Activated CD8-positive, alpha-beta memory T cell treated with anti-CD3 and anti-CD28 coated beads, Interleukin-2, amount 50 U/mL, for 4 hours (primary cell): ENCODE measurements around the gene TIMP3.

Experiments
- DNase-seq: peaks from one replicate; pipeline ENCODE4 v3.0.0-alpha.2; 2020

Gene TIMP3

DNA sequence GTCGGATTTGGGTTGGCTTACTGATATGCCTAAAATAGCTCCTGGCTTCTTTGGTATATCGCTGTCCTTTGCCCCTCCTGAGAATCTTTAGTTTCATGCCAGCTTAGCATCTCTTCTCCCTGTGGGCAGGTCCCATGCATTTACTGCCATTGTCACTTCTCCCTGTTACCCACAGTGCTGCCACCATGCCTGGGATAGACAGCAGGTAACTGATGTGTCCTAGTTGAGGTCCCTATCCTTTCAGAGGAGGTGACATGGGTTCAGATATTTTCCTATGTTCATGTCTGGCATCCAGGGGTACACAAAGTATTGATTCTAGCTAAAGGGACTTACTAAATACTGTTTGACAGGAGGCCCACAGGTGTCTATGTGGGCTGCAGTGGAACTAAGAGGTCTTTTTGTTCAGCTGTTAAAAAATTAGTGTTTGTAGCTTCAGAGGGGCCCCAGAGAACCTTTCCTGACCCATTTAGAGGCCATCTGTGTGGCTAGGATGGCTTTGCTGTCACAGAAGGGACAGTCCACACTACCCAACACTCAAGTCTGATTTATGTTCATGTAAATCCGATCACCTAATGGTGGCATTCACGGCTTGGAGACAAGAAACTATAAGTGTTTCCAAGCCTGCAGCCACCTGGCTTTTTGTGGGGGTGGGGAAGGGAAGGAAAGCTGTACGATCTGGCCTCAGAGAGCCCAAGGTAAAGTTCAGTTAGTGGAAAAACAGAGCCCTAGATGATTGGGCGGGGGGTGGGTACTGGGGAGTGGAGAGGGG, 8.5 kb downstream of the TIMP3 start:
- DNase-seq: no peak

DNA sequence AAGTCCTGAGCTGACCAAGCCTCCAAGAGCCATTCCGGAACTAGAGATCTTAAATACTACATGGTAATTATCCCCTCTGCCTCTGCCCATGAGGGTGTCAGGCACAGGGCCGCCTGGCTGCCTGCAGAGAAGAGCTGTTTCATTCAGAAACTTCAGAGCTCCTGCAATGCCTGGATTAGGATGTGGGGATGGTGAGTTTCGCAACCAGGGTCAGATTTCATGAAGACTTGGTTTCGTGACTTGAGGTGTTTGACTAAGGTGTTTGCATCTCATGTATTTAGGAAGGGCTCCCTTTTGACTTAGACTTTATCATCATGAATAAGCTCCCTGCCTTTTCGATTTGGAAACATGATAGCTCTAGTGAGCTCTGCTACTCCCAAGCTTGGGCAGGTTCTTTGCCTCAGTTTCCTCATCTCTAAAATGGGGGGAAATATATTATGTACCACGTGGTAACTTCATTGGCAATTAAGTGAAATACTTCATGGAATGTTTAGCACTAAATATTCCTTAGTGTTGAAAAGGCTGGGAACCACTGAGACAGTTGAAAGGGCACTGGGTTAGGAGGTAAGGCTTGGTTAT, 9.1 kb downstream of the TIMP3 start:
- DNase-seq: no peak

DNA sequence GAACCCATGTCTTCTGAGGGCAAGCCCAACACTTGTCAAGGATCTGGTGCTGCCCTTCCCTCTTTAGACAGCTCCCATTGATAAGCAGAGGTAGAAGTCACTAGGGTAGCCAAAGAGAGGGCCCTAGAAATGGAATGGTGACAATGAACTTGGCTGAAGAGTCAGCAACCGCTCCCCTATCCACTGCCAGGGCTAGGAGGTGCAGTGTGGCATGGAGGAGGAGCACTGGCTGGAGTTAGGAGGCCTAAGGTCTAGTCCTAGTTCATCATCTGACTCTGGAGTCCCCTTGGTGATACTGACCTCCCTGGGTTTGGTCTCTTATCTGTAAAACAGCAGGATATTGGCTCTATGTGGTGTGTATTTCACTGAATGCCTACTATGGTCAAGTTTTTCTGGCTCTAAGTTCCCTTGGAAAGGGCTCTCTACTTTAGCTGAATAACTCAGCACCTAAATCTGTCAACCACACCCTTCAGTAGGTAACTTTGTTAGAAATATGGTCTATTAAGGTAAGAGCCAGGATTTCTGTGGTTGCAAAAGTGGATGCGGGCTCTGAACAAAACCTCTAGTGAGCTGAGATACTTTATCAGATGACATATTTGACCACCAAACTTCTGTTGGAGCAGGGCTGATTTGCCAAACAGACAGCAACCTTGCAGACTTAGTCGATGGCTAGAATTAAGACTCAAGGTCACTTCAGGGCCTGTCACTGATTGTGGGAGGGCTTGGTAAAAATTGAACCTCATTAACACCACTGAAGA, 10.5 kb downstream of the TIMP3 start:
- DNase-seq: no peak

DNA sequence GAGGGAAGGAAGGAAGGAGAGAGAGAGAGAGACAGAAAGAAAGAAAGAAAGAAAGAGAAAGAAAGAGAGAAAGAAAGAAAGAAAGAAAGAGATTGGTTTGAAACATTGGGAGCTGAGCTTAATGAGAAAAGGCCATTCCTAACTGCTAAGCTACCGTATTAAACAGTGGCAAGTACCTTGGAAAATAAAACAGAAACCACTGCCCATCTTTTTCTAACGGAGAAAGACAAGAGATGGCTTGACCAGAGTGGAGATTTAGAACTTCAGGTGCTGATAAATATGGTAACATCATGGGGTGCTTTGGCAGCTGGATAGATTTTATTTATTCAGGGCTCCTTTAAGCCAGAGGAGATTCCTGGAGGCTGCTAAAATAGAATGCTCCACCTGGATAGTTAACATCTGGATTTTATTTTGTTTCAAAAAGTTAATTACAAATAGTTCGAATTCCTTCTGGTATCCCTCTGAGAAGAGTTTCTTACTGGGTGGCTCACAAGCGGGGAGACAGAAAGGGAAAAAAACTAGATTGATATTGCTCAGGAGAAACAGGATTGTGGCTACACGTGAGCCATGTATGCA, 12.9 kb downstream of the TIMP3 start:
- no peak for DNase-seq

DNA sequence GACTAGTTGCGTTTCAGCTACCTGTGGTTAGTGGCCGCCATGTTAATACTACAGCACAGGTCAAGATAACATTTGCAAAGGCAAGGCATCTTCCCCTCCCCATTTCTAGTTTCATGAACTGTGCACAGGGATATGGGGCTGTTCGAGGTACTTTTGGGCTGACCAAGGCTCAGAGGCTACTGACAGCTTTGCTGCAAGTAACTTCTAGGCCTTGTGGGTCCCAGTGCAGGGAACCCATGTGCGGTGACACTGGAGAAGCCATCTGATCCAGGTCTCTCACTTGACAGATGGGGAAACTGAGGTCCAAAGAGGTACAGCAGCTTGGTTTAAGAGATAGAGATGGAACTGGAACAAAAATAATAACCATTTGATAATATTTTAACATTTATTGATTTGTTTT, 13.6 kb downstream of the TIMP3 start:
- no peak for DNase-seq

DNA sequence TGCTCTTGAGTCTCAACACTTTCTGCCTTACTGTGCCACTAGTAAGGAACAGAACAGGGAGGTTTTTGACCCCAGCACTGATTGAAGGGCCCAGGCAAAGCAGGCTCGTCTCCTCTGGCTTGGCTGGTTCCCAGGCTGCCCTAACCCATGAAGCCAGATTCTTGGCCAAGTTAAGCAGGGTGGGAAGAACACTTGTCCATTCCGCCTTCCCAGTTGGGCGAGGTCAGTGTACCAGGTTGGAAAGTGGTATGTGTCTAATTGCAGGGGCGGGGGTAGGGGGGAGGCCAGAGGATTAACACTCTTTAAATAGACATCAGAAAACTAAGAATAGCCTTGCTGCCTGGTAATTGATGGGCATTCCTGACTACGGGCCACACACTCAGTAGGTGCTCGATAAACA, 14.4 kb downstream of the TIMP3 start:
- DNase-seq: no peak

DNA sequence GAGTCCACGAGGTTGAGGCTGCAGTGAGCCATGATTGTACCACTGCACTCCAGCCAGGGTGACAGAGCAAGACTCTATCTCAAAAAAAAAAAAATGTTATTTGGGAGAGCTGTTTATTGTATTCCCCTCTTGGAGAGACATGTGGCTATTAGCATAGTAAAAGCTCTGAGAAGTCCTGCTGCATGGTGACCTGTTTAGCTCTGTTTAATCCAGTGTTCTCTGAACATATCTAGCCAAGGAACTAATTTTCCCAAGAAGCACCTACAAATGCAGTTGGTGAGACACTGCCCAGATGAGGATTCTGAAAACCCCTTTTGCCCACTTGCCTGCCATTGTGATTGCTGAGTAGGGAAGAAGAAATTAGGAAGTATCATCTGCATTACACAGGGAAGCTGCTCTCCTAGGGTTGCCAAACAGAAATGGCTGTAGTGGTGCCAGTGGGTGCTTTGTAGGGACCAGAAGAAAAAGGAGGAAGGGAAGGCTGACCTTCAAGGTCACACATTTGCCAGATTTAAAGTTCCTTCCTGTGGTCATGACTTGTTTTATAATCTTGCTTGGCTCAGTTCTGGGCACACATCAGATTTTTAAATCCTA, 15.7 kb downstream of the TIMP3 start:
- no peak for DNase-seq

DNA sequence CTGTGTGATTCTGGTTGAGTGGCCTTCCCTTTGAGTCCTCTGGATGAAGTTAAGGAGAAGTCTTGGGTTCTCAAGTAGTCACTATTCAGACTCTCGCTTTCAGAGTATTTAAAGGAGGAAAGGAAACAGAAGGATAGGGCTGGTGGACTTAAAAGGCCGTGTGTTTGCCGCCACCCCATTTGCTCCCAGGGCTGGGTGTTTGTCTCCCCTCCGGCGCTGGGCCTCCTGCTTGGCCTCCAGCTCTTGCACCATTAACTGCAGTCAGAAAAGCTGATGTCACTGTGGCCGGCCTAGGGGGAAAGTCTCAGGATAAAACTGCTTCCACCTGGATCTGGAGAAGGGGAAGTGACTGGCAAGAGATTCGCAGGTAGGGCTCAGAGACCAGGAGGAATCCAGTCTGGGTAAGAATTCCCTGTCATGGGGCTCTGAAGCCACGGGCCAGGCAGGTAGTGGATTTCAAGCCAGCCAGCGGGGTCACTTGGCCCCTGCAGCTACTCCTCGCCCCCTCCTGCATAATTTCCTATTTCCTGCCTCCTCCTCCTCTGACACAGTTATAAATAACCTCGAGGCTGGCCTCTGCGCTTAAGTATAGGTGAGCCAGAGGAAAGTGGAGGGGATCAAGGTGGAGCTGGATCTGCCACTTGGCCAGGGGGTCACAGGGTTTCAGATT, 17.1 kb downstream of the TIMP3 start:
- no peak for DNase-seq

DNA sequence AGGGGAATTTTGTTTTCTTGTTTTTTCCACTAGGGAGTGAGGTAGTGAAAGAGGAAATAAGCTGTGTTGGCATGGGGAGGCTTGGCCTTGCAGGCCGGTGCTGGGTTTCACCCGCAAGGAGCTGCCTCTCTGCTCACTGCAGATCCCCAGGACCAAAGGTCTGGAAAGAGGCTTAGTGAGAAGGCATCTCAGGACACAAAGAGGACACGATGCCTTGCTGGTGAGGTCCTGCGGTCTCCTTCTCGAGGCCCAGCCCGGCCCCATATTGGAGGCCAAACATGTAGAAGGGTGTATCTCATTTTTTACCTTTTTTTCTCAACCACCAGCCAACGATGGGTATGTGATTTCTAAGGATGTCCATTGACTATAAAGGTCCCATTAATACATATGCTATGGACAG, 17.6 kb downstream of the TIMP3 start:
- no peak for DNase-seq

DNA sequence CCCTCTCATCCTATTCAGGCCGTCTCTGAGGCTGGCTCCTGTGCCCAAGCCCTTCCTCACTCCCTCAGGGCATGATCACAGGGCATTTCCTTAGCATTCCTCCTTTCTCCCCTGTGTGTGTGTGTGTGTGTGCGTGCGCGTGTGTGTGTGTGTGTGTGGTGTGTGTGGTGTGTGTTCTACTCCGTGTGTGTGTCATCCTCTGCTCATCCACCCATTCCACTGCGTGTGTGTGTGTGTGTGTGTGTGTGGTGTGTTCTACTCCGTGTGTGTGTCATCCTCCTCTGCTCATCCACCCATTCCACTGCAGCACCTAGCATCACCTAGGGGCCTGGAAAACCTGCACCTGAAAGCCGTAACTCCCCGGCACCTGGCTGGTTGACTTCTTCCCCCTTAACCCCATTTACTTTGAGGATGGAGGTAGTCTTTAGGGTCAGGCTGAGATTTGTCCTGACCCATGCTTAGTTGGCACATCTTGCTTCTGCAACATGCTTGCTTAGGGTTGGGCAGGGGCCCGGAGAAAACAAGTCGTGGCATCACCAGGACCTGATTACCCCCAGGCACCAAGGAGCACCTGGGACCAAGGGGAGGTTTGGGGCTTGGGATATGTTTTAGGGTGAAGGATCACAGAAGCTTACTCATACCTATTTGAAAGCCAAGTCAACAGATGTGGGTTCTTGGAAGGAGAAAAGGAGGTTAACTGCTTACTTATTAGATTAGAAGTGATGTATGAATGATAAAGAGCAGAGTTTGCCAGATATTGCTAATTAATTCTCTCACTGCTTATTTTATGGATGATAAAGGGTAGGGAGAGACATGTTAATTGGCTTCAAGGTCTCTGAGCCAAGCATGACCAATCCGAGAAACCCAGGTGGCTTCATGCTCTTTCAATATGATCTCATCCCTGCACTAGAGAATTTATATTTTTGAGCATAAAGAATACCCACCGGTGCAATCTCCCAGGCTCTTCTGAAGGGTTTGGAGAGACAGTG, 18.9 kb downstream of the TIMP3 start:
- no peak for DNase-seq

DNA sequence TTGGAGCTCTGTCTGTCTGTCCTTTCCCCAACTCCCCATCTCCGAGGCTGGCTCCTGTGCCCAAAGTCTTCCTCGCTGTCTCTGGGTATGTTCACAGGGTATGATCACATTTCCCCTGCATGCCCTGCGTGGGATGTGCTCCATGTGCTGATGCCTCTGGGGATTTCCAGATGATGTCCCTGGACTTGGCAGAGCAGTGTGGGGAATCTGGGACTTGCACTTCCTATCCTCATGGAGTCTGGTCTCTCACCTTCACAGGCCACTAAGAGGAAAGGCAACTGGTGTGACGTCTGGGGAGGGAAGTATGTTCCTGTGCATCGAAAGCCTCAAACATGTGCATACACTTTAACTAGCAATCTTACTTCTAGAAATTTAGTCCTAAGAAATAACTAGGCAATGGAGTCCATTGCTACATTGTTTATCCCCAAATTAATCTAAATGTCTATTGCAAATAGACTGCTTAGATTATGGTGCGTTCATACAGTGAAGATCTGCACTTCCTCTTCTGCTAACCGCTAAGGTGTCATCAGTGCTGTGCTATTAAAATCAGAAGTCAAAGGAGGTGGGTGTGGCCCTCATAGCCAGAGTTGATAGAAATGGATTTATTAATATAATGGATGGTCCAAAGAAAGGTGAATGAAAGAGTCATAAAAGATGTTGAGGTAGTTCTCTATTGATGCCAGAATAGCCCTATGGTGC, 20.8 kb downstream of the TIMP3 start:
- DNase-seq: no peak

DNA sequence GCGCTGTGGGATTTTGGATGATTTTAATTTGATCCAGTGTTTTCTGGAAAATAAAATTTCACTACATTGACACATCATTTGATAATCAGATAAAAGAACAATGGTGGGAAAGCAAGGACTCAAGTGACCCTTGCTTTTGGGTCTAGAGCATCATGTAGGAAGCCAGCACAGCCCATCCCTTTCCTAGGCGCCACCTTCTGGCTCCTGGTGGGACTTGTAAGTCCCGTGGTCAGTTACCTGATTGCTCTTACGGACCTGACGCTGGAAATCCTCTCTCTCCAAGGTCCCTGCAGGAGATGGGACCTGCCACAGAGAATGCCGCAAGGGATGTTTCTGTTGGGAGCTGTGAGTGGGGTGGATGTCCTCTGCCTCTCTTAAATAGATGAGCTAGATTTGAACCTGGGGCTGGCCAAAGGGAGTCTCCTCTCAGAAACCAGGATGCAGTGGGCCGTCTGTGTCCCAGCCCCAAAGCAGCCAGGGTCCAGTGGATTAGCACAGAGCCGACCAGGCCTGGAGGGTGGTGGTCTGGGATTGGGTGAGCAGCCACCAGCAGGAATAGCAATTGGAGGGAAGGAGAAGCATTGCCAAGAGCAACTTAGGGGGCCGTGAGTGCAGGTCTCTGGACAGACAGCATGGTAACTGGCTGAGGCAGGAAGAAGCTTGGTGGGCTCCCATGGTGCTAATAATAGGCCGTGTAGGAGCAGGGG, 21.7 kb downstream of the TIMP3 start:
- DNase-seq: no peak

DNA sequence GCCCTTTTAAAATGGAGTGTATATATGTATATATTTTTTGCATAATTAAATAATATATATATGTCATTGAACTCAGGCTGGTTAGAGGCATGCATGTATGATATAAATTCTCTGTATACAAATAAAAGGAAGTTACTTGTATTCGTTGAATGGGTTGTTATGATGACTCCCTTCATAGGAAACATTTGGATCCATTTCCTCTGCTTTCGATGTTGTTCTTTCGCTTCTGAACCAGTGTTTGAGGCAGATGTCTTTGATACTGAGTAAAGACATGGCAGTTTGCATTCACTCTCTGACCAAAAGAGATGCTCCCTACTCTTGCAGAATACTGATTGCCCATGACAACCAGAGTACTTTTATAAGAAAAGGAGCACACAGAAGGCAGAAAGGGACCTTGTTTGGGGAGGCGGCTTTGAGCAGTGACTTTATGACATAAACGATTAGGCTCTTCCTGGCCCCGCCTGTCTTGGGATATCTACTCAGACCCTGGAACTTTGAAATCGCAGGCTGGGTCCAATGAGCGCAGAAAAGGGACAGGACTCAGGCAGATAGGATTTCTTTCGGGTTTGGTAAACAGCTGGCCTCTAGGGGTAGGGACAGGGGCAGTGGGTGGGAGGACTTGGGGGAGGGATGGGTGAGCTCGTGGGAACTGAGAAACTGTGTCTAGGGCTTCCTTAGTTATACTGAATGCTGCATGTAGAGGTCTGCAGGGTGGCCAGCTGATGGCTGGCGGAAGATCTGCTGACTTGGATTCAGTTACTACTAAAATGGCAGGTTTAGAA, 23.2 kb downstream of the TIMP3 start:
- no peak for DNase-seq

DNA sequence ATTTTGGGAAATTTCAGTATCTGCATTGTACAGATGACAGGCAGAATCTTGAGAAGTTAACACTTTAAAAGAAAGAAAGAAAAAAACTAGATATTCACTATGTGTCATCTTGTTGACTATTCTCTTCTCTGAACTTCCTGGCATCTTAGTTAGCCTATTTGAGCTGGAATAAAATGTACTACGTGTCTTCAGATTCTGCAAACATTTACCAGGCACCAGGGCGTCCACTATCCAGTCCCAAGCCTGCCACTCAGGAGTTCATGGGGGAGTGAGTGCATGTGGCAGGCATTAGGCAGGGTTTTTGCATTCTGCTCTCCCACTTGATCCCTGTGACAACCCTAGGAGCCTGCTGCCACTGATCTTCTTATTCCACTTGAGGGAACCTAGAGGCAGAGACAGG, 25.0 kb downstream of the TIMP3 start:
- DNase-seq: no peak

DNA sequence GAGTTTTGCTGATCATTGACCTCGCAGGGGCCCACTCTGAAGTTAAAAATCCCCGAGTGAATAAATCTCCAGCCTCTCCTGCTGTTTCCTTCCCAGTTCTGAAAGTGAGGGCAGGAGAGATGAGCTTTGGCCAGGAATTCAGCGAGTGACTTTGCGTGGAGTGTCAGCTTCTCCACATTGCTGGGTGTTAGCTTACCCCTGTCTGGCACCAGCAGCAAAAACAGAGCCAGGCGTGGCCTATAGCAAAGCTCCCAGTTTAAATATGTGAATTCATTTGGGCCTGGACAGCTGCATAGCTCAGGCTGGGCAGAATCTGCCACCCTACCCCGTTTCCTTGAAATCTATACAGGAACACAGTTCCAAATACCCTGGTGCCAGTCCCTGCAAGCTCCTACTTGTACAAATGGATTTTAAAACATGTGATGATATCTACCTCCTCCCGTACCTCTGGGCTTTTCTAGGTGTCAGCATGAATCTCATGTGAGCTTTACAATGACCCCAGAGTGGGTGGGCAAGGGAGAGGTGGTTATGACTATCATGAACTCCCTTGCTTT, 25.6 kb downstream of the TIMP3 start:
- no peak for DNase-seq

DNA sequence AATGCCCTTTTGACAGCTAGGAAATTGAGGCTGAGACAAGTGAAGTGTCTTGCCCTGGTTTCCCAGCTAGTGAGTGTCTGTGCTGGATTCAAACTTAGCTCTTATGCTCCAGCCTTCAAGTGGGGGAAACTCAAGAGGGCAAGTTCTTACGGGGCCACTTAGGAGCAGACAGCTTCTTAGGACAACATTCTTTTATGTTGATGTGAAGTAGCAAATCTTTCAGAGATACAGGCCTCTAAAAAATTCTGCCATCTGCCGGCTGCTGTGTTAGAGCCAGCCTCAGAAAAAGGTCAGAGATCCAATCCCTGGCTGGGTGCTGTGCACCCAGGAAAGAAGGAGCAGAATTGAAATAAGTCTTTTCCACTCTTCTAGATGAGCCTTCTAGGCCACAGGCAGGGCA, 26.6 kb downstream of the TIMP3 start:
- no peak for DNase-seq

DNA sequence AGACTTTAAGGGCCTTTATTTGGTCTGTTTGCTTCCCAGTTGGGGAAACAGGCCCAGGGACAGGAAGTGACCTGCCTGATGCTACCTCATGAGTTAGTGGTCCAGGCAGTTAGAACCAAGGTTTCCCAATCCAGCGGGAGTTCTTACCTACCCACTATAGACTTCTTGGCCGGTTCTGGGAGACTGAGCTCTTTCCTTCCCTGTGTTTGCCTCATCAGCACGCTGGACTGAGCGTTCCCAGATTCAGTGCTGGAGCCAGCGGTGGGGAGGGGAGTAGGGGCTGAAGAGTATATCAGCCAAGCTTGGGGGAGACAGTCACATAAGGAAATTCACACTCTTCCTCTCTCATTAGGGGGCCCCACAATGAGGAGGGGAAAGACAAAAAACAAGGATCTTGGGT, 27.1 kb downstream of the TIMP3 start:
- DNase-seq: no peak

DNA sequence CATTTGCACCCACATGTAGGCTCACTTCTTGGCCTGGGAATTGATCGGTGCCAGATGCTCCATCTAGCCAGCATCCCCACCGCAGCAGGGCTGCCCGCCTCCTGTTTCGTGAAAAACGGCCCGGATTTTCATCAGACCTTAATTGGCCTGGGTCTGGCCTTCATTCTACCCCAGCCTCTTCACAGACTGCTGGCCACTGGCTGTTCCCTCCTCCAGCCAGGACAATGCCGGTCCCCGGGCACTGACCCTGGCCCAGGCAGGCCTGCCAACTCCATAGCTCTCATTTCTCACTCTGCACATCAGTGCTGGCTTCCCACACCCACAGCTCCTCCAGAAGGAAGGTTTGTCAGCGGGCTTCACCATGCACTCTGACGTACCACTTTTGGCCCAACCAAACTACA, 27.9 kb downstream of the TIMP3 start:
- DNase-seq: no peak

DNA sequence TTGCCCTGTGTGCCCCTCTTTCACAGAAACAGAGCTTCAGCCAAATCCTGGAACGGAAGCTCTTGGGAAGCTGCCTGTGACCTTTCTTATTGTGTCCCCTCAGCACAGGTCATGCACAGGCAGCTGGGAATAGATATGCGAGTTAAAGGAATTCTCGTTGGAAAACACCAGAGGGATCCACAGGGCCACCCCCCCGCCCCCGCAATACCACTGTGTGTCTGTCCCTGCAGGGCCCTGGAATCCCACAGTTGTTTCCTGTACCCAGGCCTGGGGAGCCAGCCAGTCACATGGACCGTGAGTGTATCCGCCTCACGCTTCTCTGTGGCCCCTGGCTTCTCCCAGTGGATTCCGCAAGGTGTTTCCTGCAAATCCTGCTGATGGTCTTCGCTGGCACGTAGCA, 29.0 kb downstream of the TIMP3 start:
- no peak for DNase-seq
